H1 (cell line): ENCODE data around the gene ITGA6. TPM values are rescaled to one million over a fixed set of nuclear protein-coding genes. Genes with fewer than 3 reads are reported as not detected.
A peak's percentile ranks its signal among the peaks of the same experiment; 100 is the strongest.

ENCODE experiments used
- CTCF ChIA-PET: fragments of 300-600 bp; sonication (Branson Sonifier 250); formaldehyde crosslinking; loops from one replicate; lab custom pipeline; 2021; ENCODE audit not compliant: partially characterized antibody; lab: Charles Lee
- POLR2A ChIA-PET: fragments of 300-600 bp; sonication (Branson Sonifier 250); formaldehyde crosslinking; loops from one replicate; lab custom pipeline; 2021; ENCODE audit warnings: inconsistent platforms; ENCODE audit not compliant: partially characterized antibody; lab: Charles Lee
- DNase-seq, 2 experiments: peaks; one replicate each; pipeline versions ENCODE4 v3.0.0 to v3.0.0-alpha.2; 2010 to 2022; ENCODE audit warnings: low spot score in 2 of 2, low read depth in 1 of 2, mixed read lengths in 1 of 2
- FAIRE-seq: peaks from 2 replicates; lab custom pipeline; 2011; peaks lifted over from hg19 to GRCh38; lab: Jason Lieb, UNC
- H2AFZ ChIP-seq: 2 replicates; pipeline ENCODE4 v1.8.1; 2012; ENCODE audit warnings: low read length, inconsistent platforms
- H2AK5ac ChIP-seq: 2 replicates; pipeline ENCODE4 v1.6.1; 2013; ENCODE audit warnings: low read depth, low read length
- H2BK120ac ChIP-seq: replicated peaks from 2 replicates; pipeline ENCODE3; 2013; ENCODE audit warnings: low read depth, low read length, inconsistent platforms
- H2BK12ac ChIP-seq: 2 replicates; pipeline ENCODE4 v1.6.1; 2013; ENCODE audit warnings: low read depth, low read length
- H2BK15ac ChIP-seq: 2 replicates; pipeline ENCODE4 v1.6.1; 2013; ENCODE audit warnings: low read length
- H2BK20ac ChIP-seq: 2 replicates; pipeline ENCODE4 v1.6.1; 2013; ENCODE audit warnings: low read length
- H2BK5ac ChIP-seq: 2 replicates; pipeline ENCODE4 v1.6.1; 2013; ENCODE audit warnings: low read depth, low read length
- H3K14ac ChIP-seq: 2 replicates; pipeline ENCODE4 v1.6.1; 2013; ENCODE audit warnings: inconsistent platforms; ENCODE audit not compliant: insufficient read length
- H3K18ac ChIP-seq: 2 replicates; pipeline ENCODE4 v1.6.1; 2013; ENCODE audit warnings: low read length; ENCODE audit errors: extremely low read depth
- H3K23ac ChIP-seq: 2 replicates; pipeline ENCODE4 v1.6.1; 2013; ENCODE audit warnings: inconsistent platforms; ENCODE audit not compliant: insufficient read length
- H3K23me2 ChIP-seq: 2 replicates; pipeline ENCODE4 v1.6.1; 2013; ENCODE audit warnings: low read depth, low read length
- H3K27ac ChIP-seq: 2 replicates; pipeline ENCODE4 v1.6.1; 2011; ENCODE audit warnings: low read depth, low read length, inconsistent platforms
- H3K27me3 ChIP-seq, 4 experiments: replicated peaks in 1 of 4; 1 replicate in 1 of 4; 2 replicates in 3 of 4; pipeline versions ENCODE4 v1.6.1 to v1.8.1; 2011 to 2013; ENCODE audit warnings: low read length in 3 of 4, mild to moderate bottlenecking in 3 of 4, inconsistent platforms in 2 of 4, mixed read lengths in 2 of 4, moderate library complexity in 1 of 4; ENCODE audit not compliant: control insufficient read depth in 3 of 4, insufficient read depth in 3 of 4; ENCODE audit errors: extremely low read depth in 1 of 4
- H3K36me3 ChIP-seq, 4 experiments: 2 replicates each; pipeline versions ENCODE4 v1.6.1 to v1.8.1; 2011 to 2013; ENCODE audit warnings: mild to moderate bottlenecking in 4 of 4, low read length in 3 of 4, moderate library complexity in 2 of 4, control low read depth in 1 of 4, inconsistent platforms in 1 of 4; ENCODE audit not compliant: insufficient read depth in 4 of 4, control insufficient read depth in 2 of 4
- H3K4ac ChIP-seq: replicated peaks from 2 replicates; pipeline ENCODE3; 2013; ENCODE audit warnings: low read length, low read depth, mixed read lengths, inconsistent platforms; ENCODE audit not compliant: insufficient read length
- H3K4me1 ChIP-seq, 4 experiments: replicated peaks in 1 of 4; 1 replicate in 1 of 4; 2 replicates in 3 of 4; pipeline versions ENCODE4 v1.6.1 to v1.8.1; 2011 to 2013; ENCODE audit warnings: low read length in 3 of 4, inconsistent platforms in 2 of 4, mixed read lengths in 1 of 4; ENCODE audit not compliant: insufficient read depth in 4 of 4, control insufficient read depth in 3 of 4
- H3K4me2 ChIP-seq, 2 experiments: 2 replicates each; pipeline versions ENCODE4 v1.6.1 to v1.8.1; 2011 to 2013; ENCODE audit warnings: low read depth in 2 of 2, low read length in 2 of 2, control low read depth in 1 of 2, inconsistent platforms in 1 of 2, mild to moderate bottlenecking in 1 of 2; ENCODE audit not compliant: insufficient read depth in 1 of 2
- H3K4me3 ChIP-seq, 4 experiments: fragments of 200-600, 300-600 bp in 1 of 4; sonication (generic), shearing (Covaris generic), sonication (Bioruptor Twin) in 1 of 4; 2 replicates each; pipeline versions ENCODE4 v1.5.1 to v1.8.1; 2011 to 2016; ENCODE audit warnings: low read length in 4 of 4, low read depth in 3 of 4, control low read depth in 2 of 4, inconsistent platforms in 2 of 4, mild to moderate bottlenecking in 2 of 4, mixed read lengths in 1 of 4, moderate library complexity in 1 of 4; ENCODE audit not compliant: insufficient read depth in 2 of 4; ENCODE audit errors: extremely low read depth in 1 of 4
- H3K56ac ChIP-seq: replicated peaks from 2 replicates; pipeline ENCODE3; 2013; ENCODE audit warnings: low read depth, mild to moderate bottlenecking, mixed read lengths, low read length, inconsistent platforms; ENCODE audit not compliant: insufficient read length
- H3K79me1 ChIP-seq: 2 replicates; pipeline ENCODE4 v1.6.1; 2013; ENCODE audit warnings: low read depth, low read length, control low read depth
- H3K79me2 ChIP-seq, 2 experiments: 2 replicates each; pipeline versions ENCODE4 v1.6.1 to v1.8.1; 2012 to 2013; ENCODE audit warnings: low read length in 2 of 2, mild to moderate bottlenecking in 2 of 2, inconsistent platforms in 1 of 2; ENCODE audit not compliant: insufficient read depth in 2 of 2, control insufficient read depth in 1 of 2
- H3K9ac ChIP-seq, 4 experiments: replicated peaks in 1 of 4; 1 replicate in 1 of 4; 2 replicates in 3 of 4; pipeline versions ENCODE4 v1.6.1 to v1.8.1; 2011 to 2013; ENCODE audit warnings: low read depth in 3 of 4, low read length in 3 of 4, control low read depth in 2 of 4, mild to moderate bottlenecking in 2 of 4, moderate library complexity in 2 of 4, inconsistent platforms in 1 of 4; ENCODE audit errors: extremely low read depth in 1 of 4
- H3K9me3 ChIP-seq, 2 experiments: 2 replicates each; pipeline versions ENCODE4 v1.6.1 to v1.8.1; 2012 to 2013; ENCODE audit warnings: mild to moderate bottlenecking in 2 of 2, moderate library complexity in 2 of 2, control low read depth in 1 of 2, inconsistent platforms in 1 of 2, low read depth in 1 of 2, low read length in 1 of 2, mixed read lengths in 1 of 2; ENCODE audit not compliant: insufficient read depth in 2 of 2
- H4K20me1 ChIP-seq, 2 experiments: replicated peaks in 1 of 2; 2 replicates each; pipeline versions ENCODE3 to v1.8.1; 2011 to 2013; ENCODE audit warnings: inconsistent platforms in 2 of 2, low read length in 2 of 2, mild to moderate bottlenecking in 1 of 2; ENCODE audit not compliant: insufficient read depth in 2 of 2, control insufficient read depth in 1 of 2
- H4K5ac ChIP-seq: 2 replicates; pipeline ENCODE4 v1.6.1; 2013; ENCODE audit warnings: low read length, low read depth, mixed read lengths, inconsistent platforms; ENCODE audit not compliant: insufficient read length
- H4K8ac ChIP-seq: 2 replicates; pipeline ENCODE4 v1.8.0; 2013; ENCODE audit warnings: mild to moderate bottlenecking, moderate library complexity, low read length, inconsistent platforms; ENCODE audit not compliant: insufficient read depth; ENCODE audit errors: extremely low read depth
- H4K91ac ChIP-seq: replicated peaks from 2 replicates; pipeline ENCODE3; 2013; ENCODE audit warnings: low read length, mixed read lengths, inconsistent platforms; ENCODE audit not compliant: insufficient read length
- ASH2L ChIP-seq: fragments of 200-600, 300-600 bp; sonication (generic); IDR thresholded peaks from one replicate; pipeline ENCODE4 v1.7.1; 2017; ENCODE audit warnings: low read length
- BRCA1 ChIP-seq: IDR thresholded peaks from 2 replicates; pipeline ENCODE4 v1.6.1; 2012; ENCODE audit warnings: low read depth, low read length, improper control_type of control experiment
- FOSL1 ChIP-seq: IDR thresholded peaks from 2 replicates; pipeline ENCODE4 v1.6.1; 2011; ENCODE audit warnings: mild to moderate bottlenecking, low read depth, low read length, moderate library complexity; ENCODE audit not compliant: insufficient read depth
- JUND ChIP-seq: IDR thresholded peaks from 2 replicates; pipeline ENCODE4 v1.6.1; 2011; ENCODE audit warnings: mild to moderate bottlenecking, improper control_type of control experiment, low read length
- SP1 ChIP-seq: IDR thresholded peaks from 2 replicates; pipeline ENCODE4 v1.6.1; 2011; ENCODE audit warnings: low read depth, low read length
- polyA plus RNA-seq, 7 experiments: library from polyadenylated mRNA; depleted of rRNA in 3 of 7; stranded (reverse) in 5 of 7; unstranded in 2 of 7; fragments of >200 nt in 5 of 7; fragments of 200-250 nt in 2 of 7; gene quantifications; 1 replicate in 5 of 7; 2 replicates in 1 of 7; 4 replicates in 1 of 7; pipeline versions ENCODE4 v1.2.1 to v1.2.3, GENCODE V29; 2011 to 2013; ENCODE audit warnings: missing spikeins in 2 of 7, mixed read lengths in 2 of 7
- total RNA-seq: library from RNA; stranded (reverse); fragmentation: NEBNext Ultra II Directional; extraction: Animal tissue kit (Norgen Biotek cat#: 25700); gene quantifications from 2 replicates; pipeline ENCODE4 v1.2.1, GENCODE V29; 2021

ITGA6 gene
- total and polyA plus RNA-seq, 2 of the 8 experiments (the other 6 are each of a cell fraction or from before 2014, with no cell fraction given), result 26.9 to 118 TPM

DNA sequence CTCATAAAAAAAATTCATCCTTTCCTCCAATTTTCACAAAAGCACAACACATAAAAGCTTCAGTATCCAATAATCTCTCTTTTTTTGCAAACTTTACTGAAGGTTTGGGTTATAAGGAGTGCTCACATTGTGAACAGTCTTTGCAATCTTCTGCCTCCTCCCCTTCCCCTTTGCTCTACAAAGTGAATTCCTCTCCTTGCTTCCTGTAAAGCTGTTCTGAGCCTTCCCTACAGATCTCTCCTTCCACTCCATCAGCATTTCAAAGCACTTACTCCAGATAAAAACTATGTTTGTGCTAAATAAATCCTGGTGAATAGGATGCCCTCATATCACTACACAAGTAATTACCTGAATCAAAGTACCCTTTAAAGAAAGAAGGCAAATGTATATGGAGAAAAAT lies 123.9 kb downstream of the ITGA6 start:
- H4K8ac ChIP-seq, result no peak overlapping the region
- H3K79me2 ChIP-seq, result 0 out of 4 replicates have a peak, but pooled peaks cover 0 to 7% of the 10 kb centered on the region in 2 experiments
- no peak overlapping the region for H4K5ac ChIP-seq
- H2AFZ ChIP-seq, result no peak overlapping the region
- H3K9ac ChIP-seq, result no peak overlapping the region
- no peak overlapping the region for H3K23ac ChIP-seq
- H4K91ac ChIP-seq, result no peak overlapping the region
- H3K14ac ChIP-seq, result no peak overlapping the region
- H3K27ac ChIP-seq, result no peak overlapping the region
- no peak overlapping the region for H2BK15ac ChIP-seq
- FAIRE-seq (no peak), DNase-seq (no peak)
- H3K36me3 ChIP-seq, result peaks cover 0 to 4% (median 1%) of the 10 kb centered on the region in 4 experiments; a peak in 2 of 8 replicates
- TF ChIP-seq BRCA1 (no peak), FOSL1 (no peak), JUND (no peak), SP1 (0 out of 2 replicates have a peak, but pooled peaks have one; percentile 15), ASH2L (no peak)
- H2BK20ac ChIP-seq, result no peak overlapping the region
- H3K27me3 ChIP-seq, result no peaks in the 10 kb centered on the region
- no peak overlapping the region for H3K56ac ChIP-seq
- H2BK12ac ChIP-seq, result no peak overlapping the region
- no peak overlapping the region for H3K4ac ChIP-seq
- H2BK5ac ChIP-seq, result no peak overlapping the region
- ChIA-PET POLR2A (interaction anchor here (1.5 to 1.6 kb wide), 2 partner anchors 10 to 18 kb away, joined by 4 read pairs; no protein-coding TSS in a partner anchor), CTCF (interaction anchor here (0.8 to 1.7 kb wide), 2 partner anchors 12 to 123 kb away, joined by 4 to 5 read pairs; no protein-coding TSS in a partner anchor)
- H3K18ac ChIP-seq, result no peak overlapping the region
- peak overlapping the region; percentile 25 to 28; a peak in 3 of 4 replicates for H3K4me2 ChIP-seq
- no peaks in the 10 kb centered on the region for H4K20me1 ChIP-seq
- H3K4me1 ChIP-seq, result peaks cover 4 to 22% (median 21%) of the 10 kb centered on the region in 4 experiments; a peak in 6 of 7 replicates
- peak overlapping the region in 1 of 4 experiments; percentile 0; a peak in 1 of 8 replicates for H3K4me3 ChIP-seq
- no peak overlapping the region for H2BK120ac ChIP-seq
- H3K9me3 ChIP-seq, result peaks cover 0 to 11% of the 10 kb centered on the region in 2 experiments; a peak in 2 of 4 replicates
- no peak overlapping the region for H2AK5ac ChIP-seq
- peaks cover 7% of the 10 kb centered on the region for H3K23me2 ChIP-seq
- H3K79me1 ChIP-seq, result no peaks in the 10 kb centered on the region
